ENCODE data around the gene ZBTB12. TPM values are rescaled to one million over a fixed set of nuclear protein-coding genes. Genes with fewer than 3 reads are reported as not detected.

The ZBTB12 gene
- total and polyA plus RNA-seq, 7 experiments from 2014 or later = 0.09 to 4.5 (median 1.8) TPM; not detected in 1

DNA sequence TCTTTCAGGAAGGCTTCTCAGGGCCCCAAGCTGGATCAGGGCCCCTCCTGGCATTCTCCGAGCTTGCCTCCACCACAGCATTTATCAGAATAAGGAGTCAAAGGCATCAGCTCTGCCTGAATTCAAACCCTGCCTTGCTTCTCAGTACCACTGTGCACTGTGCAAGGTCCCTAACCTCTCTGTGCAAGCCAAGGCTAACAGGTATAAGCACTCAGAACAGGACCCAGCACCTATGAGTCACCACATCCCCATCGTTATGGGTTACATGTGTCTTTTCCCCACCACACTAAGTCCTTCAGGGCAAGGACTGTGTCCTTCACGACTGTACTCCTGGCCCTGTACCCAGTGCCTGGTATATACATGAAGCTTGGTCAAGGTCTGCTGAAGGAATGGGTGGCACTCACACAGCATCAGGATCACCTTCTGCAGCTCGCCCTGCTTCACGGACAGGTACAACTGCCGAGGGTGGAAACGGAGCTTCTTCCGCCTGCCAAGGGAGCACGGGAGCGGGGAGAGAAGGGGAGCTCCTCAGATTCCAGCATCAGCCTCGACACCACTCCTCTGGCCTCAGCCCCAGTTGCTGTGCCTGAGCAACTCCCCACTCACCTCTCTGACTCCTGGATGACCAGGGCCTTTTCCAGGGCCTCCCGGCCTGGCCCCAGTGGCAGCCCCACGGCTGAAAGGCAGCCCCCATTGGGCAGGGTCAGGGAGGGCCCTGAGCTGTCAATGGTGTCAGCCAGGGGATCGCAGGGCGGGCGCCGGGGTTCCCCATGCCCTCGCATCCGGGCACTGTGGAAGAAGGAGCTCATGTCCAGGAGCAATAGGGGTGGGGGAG, 14.5 kb downstream of the ZBTB12 start:
- no peaks in the 10 kb centered on the region for H3K27me3 Mint-ChIP-seq
- H3K9me3 Mint-ChIP-seq = no peaks in the 10 kb centered on the region
- no peak overlapping the region for H3K4me3 ChIP-seq (ENCODE audit: low read length)
- no peak overlapping the region for H3K4me3 Mint-ChIP-seq
- H3K27ac Mint-ChIP-seq = peak overlapping the region in 1 of 9 donors; percentile 43
- H3K9me3 ChIP-seq (ENCODE audit: control insufficient read depth in 2 of 3, low read length in 3 of 3) = no peaks in the 10 kb centered on the region
- H3K4me1 ChIP-seq (ENCODE audit: control insufficient read depth in 2 of 2, insufficient read depth in 2 of 2, low read length in 2 of 2) = no peaks in the 10 kb centered on the region
- H3K4me1 Mint-ChIP-seq = peaks cover 0 to 7% (median 0%) of the 10 kb centered on the region in 7 donors
- intact Hi-C loops (cut with micrococcal nuclease) = no loop called here
- peaks cover 0 to 90% (median 5%) of the 10 kb centered on the region in 3 experiments for H3K36me3 ChIP-seq (ENCODE audit: control insufficient read depth in 2 of 3, insufficient read depth in 3 of 3, low read length in 3 of 3)
- POLR2A ChIA-PET = interaction anchor here (0.9 kb wide), 1 partner anchor 15 kb away, joined by 4 read pairs; no protein-coding TSS in a partner anchor
- H3K27me3 ChIP-seq (ENCODE audit: control insufficient read depth in 2 of 2, insufficient read depth in 2 of 2, low read length in 2 of 2) = no peaks in the 10 kb centered on the region
- DNase-seq (no peak), ATAC-seq (no peak)
- peaks cover 14 to 50% (median 24%) of the 10 kb centered on the region in 5 donors for H3K36me3 Mint-ChIP-seq
- CTCF ChIA-PET = interaction anchor here (1.0 to 1.3 kb wide), 3 partner anchors 8 to 346 kb away, joined by 3 read pairs; partner anchors contain the start of gene DDX39B
- no peak overlapping the region for H3K27ac ChIP-seq (ENCODE audit: low read depth, low read length)

DNA sequence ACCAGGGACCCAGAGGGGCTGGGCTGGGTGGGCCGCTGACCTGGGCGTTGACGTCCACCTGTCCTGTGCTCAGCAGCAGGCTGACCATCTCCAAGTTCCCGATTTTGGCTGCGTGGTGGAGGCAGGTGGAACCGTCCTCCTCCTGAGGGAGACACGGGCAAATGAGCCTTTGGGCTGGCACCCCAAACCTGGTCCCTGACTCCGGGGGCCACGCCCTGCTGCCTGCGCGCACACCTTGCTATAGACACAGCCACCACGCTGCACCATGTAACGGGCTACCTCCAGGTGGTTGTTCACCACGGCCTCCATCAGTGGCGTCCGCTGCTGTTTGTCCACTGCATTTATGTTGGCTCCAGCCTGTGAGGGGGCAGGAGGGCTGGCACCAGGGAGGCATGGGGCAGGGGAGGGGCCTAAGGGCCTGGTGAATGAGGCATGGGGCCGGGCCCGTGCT, 15.3 kb downstream of the ZBTB12 start:
- Histone ChIP-seq H3K36me3 (ENCODE audit: control insufficient read depth in 2 of 3, insufficient read depth in 3 of 3, low read length in 3 of 3) (peaks cover 0 to 91% (median 5%) of the 10 kb centered on the region in 3 experiments), H3K27ac (ENCODE audit: low read depth, low read length) (no peak overlapping the region), H3K4me1 (ENCODE audit: control insufficient read depth in 2 of 2, insufficient read depth in 2 of 2, low read length in 2 of 2) (no peaks in the 10 kb centered on the region), H3K9me3 (ENCODE audit: control insufficient read depth in 2 of 3, low read length in 3 of 3) (no peaks in the 10 kb centered on the region), H3K4me3 (ENCODE audit: low read length) (no peak overlapping the region), H3K27me3 (ENCODE audit: control insufficient read depth in 2 of 2, insufficient read depth in 2 of 2, low read length in 2 of 2) (no peaks in the 10 kb centered on the region)
- CTCF ChIA-PET = interaction anchor here (1.0 kb wide), 1 partner anchor 345 kb away, joined by 3 read pairs; the partner anchor contains the start of gene DDX39B
- Mint-ChIP-seq H3K27me3 (no peaks in the 10 kb centered on the region), H3K4me3 (no peak overlapping the region), H3K36me3 (peaks cover 10 to 49% (median 22%) of the 10 kb centered on the region in 5 donors), H3K9me3 (no peaks in the 10 kb centered on the region), H3K4me1 (peaks cover 0 to 6% (median 0%) of the 10 kb centered on the region in 7 donors), H3K27ac (no peak overlapping the region)
- DNase-seq (no peak), ATAC-seq (no peak)
- intact Hi-C loops (cut with micrococcal nuclease) = no loop called here
- POLR2A ChIA-PET = no interaction called here

DNA sequence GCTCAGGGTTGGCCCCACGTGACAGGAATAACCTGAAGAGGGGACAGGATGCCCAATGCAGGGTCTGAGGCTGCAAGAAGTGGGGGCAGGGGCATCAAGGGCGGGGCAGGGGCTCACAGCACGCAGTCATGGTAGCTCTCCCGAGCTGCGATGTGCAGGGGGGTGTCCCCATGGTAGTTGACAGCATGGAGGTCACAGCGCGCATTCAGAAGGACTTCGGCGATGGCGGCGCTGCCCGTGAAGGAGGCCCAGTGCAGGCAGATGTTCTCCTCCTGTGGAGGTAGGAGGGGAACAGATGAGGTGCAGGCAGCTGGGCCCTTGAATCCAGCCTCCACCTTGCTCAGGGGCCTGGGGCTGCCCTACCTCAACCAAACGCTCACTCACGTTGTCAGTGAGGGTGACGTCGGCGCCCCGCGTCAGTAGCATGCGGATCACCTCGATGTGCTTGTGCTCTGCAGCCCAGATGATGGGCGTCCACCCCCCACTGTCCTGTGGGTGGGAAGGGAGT, 17.3 kb downstream of the ZBTB12 start:
- H3K9me3 Mint-ChIP-seq = no peaks in the 10 kb centered on the region
- POLR2A ChIA-PET = no interaction called here

DNA sequence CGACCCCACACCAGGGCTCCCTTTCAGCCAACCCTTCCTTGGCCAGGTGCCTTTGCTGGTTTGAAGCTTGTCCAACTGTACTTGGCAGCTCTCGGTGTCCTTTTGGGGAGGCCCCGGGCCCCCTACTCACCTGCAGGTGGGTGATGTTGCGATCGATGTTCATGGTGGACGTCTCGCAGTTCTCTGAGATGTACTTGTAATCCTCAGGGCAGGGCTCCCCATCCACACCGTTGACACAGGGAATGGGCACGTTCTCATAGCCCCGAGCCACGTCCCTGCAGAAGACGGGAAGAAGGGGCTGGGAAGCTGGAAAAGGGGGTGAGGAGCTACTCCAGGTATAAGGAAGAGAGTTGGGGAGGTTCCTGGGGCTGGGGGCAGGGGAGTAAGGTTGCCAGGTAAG, 18.2 kb downstream of the ZBTB12 start:
- H3K27me3 Mint-ChIP-seq = no peaks in the 10 kb centered on the region
- no peak overlapping the region for H3K4me3 ChIP-seq (ENCODE audit: low read length)
- H3K36me3 ChIP-seq (ENCODE audit: control insufficient read depth in 2 of 3, insufficient read depth in 3 of 3, low read length in 3 of 3) = peaks cover 0 to 92% (median 8%) of the 10 kb centered on the region in 3 experiments
- ChIA-PET CTCF (no interaction called here), POLR2A (no interaction called here)
- H3K4me3 Mint-ChIP-seq = no peak overlapping the region
- ATAC-seq (no peak), DNase-seq (no peak)
- H3K9me3 ChIP-seq (ENCODE audit: control insufficient read depth in 2 of 3, low read length in 3 of 3) = no peaks in the 10 kb centered on the region
- no peaks in the 10 kb centered on the region for H3K27me3 ChIP-seq (ENCODE audit: control insufficient read depth in 2 of 2, insufficient read depth in 2 of 2, low read length in 2 of 2)
- H3K36me3 Mint-ChIP-seq = peaks cover 11 to 55% (median 22%) of the 10 kb centered on the region in 5 donors
- H3K27ac Mint-ChIP-seq = no peak overlapping the region
- H3K4me1 Mint-ChIP-seq = peaks cover 0 to 6% (median 0%) of the 10 kb centered on the region in 7 donors
- H3K27ac ChIP-seq (ENCODE audit: low read depth, low read length) = no peak overlapping the region
- H3K9me3 Mint-ChIP-seq = no peaks in the 10 kb centered on the region
- intact Hi-C loops (cut with micrococcal nuclease) = no loop called here
- H3K4me1 ChIP-seq (ENCODE audit: control insufficient read depth in 2 of 2, insufficient read depth in 2 of 2, low read length in 2 of 2) = no peaks in the 10 kb centered on the region

More for the DNA sequence above, 17.3 kb downstream of the ZBTB12 start:
- ATAC-seq (no peak), DNase-seq (no peak)
- no peak overlapping the region for H3K4me3 ChIP-seq (ENCODE audit: low read length)
- intact Hi-C loops (cut with micrococcal nuclease) = no loop called here
- no peaks in the 10 kb centered on the region for H3K4me1 ChIP-seq (ENCODE audit: control insufficient read depth in 2 of 2, insufficient read depth in 2 of 2, low read length in 2 of 2)
- H3K27me3 Mint-ChIP-seq = no peaks in the 10 kb centered on the region
- no peak overlapping the region for H3K27ac ChIP-seq (ENCODE audit: low read depth, low read length)
- CTCF ChIA-PET = no interaction called here
- no peak overlapping the region for H3K27ac Mint-ChIP-seq
- H3K36me3 ChIP-seq (ENCODE audit: control insufficient read depth in 2 of 3, insufficient read depth in 3 of 3, low read length in 3 of 3) = peaks cover 0 to 99% (median 8%) of the 10 kb centered on the region in 3 experiments
- H3K4me3 Mint-ChIP-seq = no peak overlapping the region
- H3K9me3 ChIP-seq (ENCODE audit: control insufficient read depth in 2 of 3, low read length in 3 of 3) = no peaks in the 10 kb centered on the region
- H3K27me3 ChIP-seq (ENCODE audit: control insufficient read depth in 2 of 2, insufficient read depth in 2 of 2, low read length in 2 of 2) = no peaks in the 10 kb centered on the region
- peaks cover 11 to 56% (median 22%) of the 10 kb centered on the region in 5 donors for H3K36me3 Mint-ChIP-seq
- peaks cover 0 to 6% (median 0%) of the 10 kb centered on the region in 7 donors for H3K4me1 Mint-ChIP-seq

DNA sequence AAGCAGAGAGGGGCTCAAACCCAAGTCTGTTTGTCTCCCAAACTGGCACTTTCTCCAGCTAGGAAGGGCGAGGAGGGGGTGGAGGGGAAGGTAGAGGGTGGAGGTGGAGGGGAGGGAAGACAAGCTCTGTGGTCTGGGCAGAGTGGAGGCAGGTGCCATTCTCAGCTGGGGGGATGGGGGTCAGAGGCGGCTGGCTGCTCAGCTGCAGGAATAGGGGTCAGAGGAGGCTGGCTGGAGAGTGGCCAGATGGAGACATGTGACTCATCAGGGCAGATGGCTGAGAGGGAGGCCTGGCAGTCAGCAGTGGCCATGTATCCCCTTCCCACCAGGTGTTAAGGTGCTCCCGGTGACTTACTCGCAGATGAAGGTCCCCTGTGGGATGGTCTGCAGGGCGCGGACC, 19.5 kb downstream of the ZBTB12 start:
- intact Hi-C loops (cut with micrococcal nuclease) = no loop called here
- H3K27ac ChIP-seq (ENCODE audit: low read depth, low read length) = no peak overlapping the region
- Mint-ChIP-seq H3K4me3 (no peak overlapping the region), H3K27ac (no peak overlapping the region), H3K9me3 (no peaks in the 10 kb centered on the region), H3K36me3 (peaks cover 11 to 53% (median 22%) of the 10 kb centered on the region in 5 donors), H3K27me3 (no peaks in the 10 kb centered on the region), H3K4me1 (peaks cover 0 to 6% (median 0%) of the 10 kb centered on the region in 7 donors)
- H3K9me3 ChIP-seq (ENCODE audit: control insufficient read depth in 2 of 3, low read length in 3 of 3) = no peaks in the 10 kb centered on the region
- ChIA-PET POLR2A (no interaction called here), CTCF (no interaction called here)
- no peaks in the 10 kb centered on the region for H3K27me3 ChIP-seq (ENCODE audit: control insufficient read depth in 2 of 2, insufficient read depth in 2 of 2, low read length in 2 of 2)
- no peaks in the 10 kb centered on the region for H3K4me1 ChIP-seq (ENCODE audit: control insufficient read depth in 2 of 2, insufficient read depth in 2 of 2, low read length in 2 of 2)
- DNase-seq (no peak), ATAC-seq (no peak)
- peaks cover 0 to 79% (median 8%) of the 10 kb centered on the region in 3 experiments for H3K36me3 ChIP-seq (ENCODE audit: control insufficient read depth in 2 of 3, insufficient read depth in 3 of 3, low read length in 3 of 3)
- H3K4me3 ChIP-seq (ENCODE audit: low read length) = no peak overlapping the region

DNA sequence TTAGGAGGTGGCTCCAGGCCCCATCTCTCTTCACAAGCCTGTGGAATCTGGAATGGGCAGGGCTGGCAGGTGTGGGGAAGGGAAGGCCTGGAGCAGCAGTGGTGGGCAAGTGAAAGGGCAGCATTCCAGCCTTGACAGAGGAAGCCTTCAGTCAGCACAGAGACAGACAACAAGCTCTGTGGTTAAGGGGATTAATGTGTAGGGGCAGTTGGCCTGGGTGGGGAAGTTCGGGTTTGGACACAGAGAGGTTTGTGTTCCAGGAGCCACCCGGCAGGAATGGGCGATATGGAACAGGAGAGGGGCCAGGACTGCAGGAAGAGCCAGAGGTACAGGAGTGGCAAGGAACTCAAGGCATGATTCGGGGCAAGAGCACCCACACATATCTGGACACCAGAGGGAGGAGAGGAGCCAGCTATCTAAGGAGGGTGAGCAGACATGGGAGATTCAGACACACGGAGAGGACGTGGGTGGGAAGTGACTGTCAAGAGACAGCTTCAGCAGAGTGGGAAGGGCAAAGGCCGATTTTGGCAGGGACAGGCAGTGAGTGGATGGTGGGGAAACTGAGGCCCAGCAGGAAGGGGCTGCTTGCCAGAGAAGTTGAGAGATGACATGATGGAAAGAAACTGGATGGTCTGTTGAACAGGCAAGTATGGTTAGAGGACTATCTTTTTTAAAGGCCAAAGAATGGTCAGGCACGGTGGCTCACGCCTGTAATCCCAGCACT, 20.6 kb downstream of the ZBTB12 start:
- intact Hi-C loops (cut with micrococcal nuclease) = no loop called here
- ChIA-PET CTCF (interaction anchor here (0.6 kb wide), 1 partner anchor 296 kb away, joined by 3 read pairs; no protein-coding TSS in a partner anchor), POLR2A (no interaction called here)
- peaks cover 0 to 69% (median 3%) of the 10 kb centered on the region in 3 experiments for H3K36me3 ChIP-seq (ENCODE audit: control insufficient read depth in 2 of 3, insufficient read depth in 3 of 3, low read length in 3 of 3)
- H3K27me3 ChIP-seq (ENCODE audit: control insufficient read depth in 2 of 2, insufficient read depth in 2 of 2, low read length in 2 of 2) = no peaks in the 10 kb centered on the region
- H3K9me3 Mint-ChIP-seq = no peaks in the 10 kb centered on the region
- no peaks in the 10 kb centered on the region for H3K27me3 Mint-ChIP-seq
- H3K27ac ChIP-seq (ENCODE audit: low read depth, low read length) = no peak overlapping the region
- no peak overlapping the region for H3K4me3 ChIP-seq (ENCODE audit: low read length)
- ATAC-seq (no peak), DNase-seq (no peak)
- no peak overlapping the region for H3K4me3 Mint-ChIP-seq
- peak overlapping the region in 1 of 9 donors; percentile 28 for H3K27ac Mint-ChIP-seq
- H3K4me1 Mint-ChIP-seq = peaks cover 0 to 5% (median 0%) of the 10 kb centered on the region in 7 donors
- H3K9me3 ChIP-seq (ENCODE audit: control insufficient read depth in 2 of 3, low read length in 3 of 3) = no peaks in the 10 kb centered on the region
- H3K36me3 Mint-ChIP-seq = peaks cover 9 to 45% (median 21%) of the 10 kb centered on the region in 5 donors
- H3K4me1 ChIP-seq (ENCODE audit: control insufficient read depth in 2 of 2, insufficient read depth in 2 of 2, low read length in 2 of 2) = no peaks in the 10 kb centered on the region

Measured in naive thymus-derived CD4-positive, alpha-beta T cell (primary cell).